HG03064 (cell line): Measurements from ENCODE around the gene HTT-AS.
"Not testable (repeated sequence)": the region's sequence is repeated elsewhere in the genome, so short reads cannot be mapped to it uniquely, and the experiment has no call there.

Source experiments
- ATAC-seq: cut with Tn5 transposase; IDR thresholded peaks from one replicate; pipeline ENCODE4 v1.9.1; 2021; ENCODE audit warnings: low read depth; ENCODE audit not compliant: unreplicated experiment

HTT-AS gene

DNA sequence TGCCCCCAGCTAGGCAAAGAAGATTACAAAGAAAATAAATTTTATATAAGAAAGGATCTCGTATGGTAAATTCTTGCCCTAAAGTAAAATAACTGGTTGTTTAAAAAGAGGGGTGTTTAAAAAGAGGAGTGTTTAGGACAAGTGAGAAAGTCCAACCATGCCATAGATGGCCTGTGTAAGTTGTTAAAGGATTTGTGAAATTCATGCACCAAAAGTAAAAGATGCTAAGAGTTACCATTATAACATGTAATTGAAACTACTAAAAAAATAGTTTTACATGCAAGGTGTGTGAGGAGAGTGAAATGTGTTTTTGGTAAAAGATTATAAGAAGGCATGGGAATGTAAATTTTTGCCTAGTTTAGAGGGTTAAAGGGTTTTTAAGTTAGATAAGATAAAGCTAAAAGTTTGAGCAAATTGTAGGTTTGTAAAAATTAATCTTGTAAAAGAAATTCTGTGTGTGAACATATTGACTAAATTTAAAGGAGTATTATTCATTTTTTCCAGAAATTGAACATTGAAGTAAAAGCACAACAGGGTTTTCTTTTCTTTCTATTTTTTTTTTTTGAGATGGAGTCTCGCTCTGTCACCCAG, 20.1 kb downstream of the HTT-AS start:
- no peak for ATAC-seq

- not testable (repeated sequence) for ATAC-seq
Measured at GRCh38 chr4:3051141-3051897, 23.0 kb downstream of the HTT-AS start.

GRCh38 chr4:3047464-3048286, 26.7 kb downstream of the HTT-AS start:
- peak; percentile 88 for ATAC-seq

DNA sequence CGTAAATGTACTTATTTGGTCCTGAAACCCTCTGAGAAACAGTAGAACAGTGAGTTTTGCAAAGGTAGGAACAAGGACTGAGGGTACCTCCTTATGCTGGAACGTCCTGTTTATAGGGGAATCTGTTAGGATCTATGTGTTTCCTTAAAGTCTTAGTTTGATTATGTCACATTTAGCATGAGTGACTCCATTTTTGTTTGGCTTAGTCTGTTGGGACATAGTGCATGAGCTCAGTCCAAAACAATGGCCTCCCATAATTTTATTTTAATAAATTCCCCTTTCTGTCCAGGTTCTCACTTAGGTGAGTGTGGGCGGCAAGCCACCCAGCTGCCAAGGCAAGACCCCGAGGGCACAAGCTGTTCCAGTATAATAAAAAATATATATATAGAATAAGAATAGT, 27.7 kb downstream of the HTT-AS start:
- no peak for ATAC-seq

GRCh38 chr4:3046162-3046561, 28.2 kb downstream of the HTT-AS start:
- ATAC-seq: no peak

- ATAC-seq: no peak
Measured at GRCh38 chr4:3044870-3045819, 29.2 kb downstream of the HTT-AS start.

GRCh38 chr4:3043282-3044020, 30.9 kb downstream of the HTT-AS start:
- no peak for ATAC-seq

DNA sequence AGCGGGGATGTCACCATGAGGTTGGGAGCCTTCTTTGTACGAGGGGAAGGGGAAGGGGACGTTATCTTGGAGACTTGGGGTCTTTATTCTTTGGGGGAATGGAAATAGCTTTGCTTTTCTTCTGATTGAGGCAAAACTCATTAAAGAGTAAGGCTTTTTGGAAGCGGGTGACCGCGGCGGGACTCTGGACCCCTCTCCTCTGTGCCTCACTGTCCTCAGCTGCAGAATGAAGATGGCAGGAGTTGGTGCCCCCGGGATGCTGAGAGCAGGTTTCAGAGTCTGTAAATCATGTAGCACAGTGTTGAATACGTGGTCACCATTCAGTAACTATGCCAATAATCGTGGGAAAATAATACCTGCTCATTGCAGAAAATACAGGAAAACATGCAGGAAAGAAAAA, 32.1 kb downstream of the HTT-AS start:
- ATAC-seq: no peak

DNA sequence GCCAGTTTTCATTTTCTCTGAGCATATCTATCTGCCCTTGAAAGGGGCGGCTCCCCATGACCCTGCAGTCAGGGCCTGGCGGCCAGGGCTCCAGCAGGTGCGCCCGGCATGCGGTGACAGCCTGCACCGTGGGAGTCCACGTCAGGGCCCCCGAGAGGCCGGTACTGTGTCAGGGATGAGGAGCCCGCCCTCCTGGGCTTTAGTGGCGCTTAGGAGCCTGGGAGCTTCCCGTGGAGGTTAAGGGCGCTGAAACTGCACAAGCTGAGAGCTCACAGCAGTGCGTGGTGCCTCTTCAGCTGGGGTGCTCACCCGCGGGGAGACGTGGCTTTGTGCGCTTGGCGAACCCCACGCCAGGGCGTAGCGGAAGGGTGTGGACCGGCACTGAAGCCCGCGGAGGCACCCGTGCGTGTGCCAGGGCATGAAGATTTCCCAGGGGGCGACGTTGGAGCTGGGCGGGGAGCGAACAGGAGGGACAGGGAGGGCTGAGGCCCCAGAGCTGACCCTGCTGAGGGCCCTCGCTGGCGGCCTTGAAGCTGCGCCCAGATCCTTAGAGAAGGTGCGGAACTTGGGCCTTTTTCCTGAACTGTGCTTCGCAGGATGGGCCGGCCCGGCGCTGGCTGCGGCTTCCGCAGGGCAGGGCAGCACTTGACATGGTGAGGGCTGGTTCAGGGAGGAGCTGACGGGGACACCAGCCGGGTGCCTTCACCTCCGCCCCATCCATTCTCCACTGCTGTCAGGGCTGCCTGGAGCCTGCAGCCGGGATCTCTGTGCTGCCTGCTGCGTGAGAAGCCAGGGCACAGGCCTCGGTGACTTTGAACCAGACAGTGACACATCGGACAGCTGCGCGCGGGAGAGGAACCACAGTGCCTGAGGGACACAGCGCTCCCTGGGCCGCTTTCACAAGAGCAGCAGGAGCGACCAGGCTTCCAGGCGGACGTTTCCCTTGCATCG, 32.9 kb downstream of the HTT-AS start:
- ATAC-seq: no peak

- ATAC-seq: peak; percentile 47
Measured at GRCh38 chr4:3040452-3041191, 33.7 kb downstream of the HTT-AS start.

DNA sequence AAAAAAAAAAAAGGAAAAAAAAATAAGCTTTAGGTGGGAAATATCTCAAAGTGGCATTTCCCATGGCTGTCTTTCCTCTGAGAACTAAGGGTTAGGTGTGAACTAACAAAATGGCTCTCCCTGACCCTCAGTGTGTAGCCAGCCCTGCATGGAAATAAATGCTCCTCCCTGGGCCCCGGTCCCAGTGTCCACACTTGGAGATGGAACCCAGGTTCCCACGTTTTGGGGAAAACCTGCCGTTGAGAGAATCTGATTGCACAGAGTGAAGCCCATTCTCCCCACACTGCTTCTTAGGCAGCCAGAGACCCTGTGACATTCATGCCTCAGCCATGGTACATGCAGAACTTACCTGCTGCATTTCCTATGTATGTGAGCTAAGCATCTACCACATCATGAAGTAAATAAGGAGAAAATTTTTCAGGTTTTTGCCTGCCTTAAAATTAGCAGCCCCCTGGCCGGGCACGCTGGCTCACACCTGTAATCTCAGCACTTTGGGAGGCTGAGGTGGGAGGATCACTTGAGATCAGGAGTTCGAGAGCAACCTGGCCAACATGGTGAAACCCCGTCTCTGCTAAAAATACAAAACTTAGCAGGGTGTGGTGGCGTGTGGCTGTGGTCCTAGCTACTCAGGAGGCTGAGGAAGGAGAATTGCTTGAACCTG, 34.5 kb downstream of the HTT-AS start:
- no peak for ATAC-seq

DNA sequence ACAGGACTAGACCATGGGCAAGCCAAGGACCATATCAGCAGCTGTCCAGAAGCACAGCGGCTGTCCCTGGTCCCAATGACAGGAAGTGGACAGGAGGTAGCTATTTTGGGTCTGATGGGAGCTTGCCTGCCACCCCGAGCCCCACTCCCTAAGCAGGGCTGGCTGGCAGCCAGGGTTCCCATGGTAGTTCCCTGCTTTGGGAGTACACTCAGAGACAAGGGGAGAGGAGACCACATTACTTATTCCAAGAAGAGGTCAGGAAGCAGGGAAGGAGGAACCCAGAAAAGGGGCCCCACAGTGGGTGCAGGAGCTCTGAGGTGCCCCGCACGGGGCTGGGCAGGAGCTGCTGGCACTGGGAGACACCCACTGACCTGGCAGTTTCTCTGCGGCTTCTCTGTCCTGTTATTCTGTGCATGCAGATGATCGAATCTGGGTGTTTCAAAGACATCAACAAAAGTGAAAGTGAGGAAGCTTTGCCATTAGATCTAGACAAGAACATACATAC, 36.3 kb downstream of the HTT-AS start:
- no peak for ATAC-seq

- no peak for ATAC-seq
Measured at GRCh38 chr4:3036131-3036952, 38.0 kb downstream of the HTT-AS start.

GRCh38 chr4:3035674-3036073, 38.7 kb downstream of the HTT-AS start:
- no peak for ATAC-seq

DNA sequence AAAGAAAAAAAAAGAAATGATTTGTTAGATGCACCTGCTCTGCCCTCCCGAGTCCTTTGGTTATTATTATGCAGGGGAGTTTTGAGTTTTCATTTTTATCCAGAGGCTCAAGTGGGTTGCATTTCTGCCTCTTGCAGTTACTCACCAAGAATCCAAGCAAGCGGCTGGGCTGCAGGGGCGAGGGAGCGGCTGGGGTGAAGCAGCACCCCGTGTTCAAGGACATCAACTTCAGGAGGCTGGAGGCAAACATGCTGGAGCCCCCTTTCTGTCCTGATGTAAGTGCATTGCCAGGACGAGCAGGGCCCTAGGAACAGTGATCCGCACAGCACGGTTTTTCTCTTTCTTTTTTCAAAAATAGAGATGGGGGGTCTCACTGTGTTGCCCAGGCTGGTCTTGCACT, 39.1 kb downstream of the HTT-AS start:
- ATAC-seq: no peak

GRCh38 chr4:3034231-3034630, 40.1 kb downstream of the HTT-AS start:
- ATAC-seq: no peak
